Upper lobe of right lung (tissue), 1 donor: ENCODE results near the gene AMMECR1. TPM values are rescaled to one million over a fixed set of nuclear protein-coding genes. Genes with fewer than 3 reads are reported as not detected.

Experiments used
- ATAC-seq: fragments of 200-7000 bp; cut with Tn5 transposase; one replicate; pipeline ENCODE4 v1.9.1; 2020; ENCODE audit warnings: mild to moderate bottlenecking, moderate library complexity
- DNase-seq: peaks from one replicate; pipeline ENCODE4 v3.0.0-alpha.2; 2020
- H3K27ac ChIP-seq: fragments of 200-600 bp; one replicate; pipeline ENCODE4 v1.8.0; 2022
- H3K27me3 ChIP-seq: fragments of 200-600 bp; one replicate; pipeline ENCODE4 v1.8.0; 2022; ENCODE audit warnings: mild to moderate bottlenecking
- H3K36me3 ChIP-seq: fragments of 200-600 bp; one replicate; pipeline ENCODE4 v1.8.0; 2022
- H3K4me1 ChIP-seq: fragments of 200-600 bp; one replicate; pipeline ENCODE4 v1.8.0; 2022
- H3K4me3 ChIP-seq: fragments of 200-600 bp; one replicate; pipeline ENCODE4 v1.8.0; 2022; ENCODE audit warnings: mild to moderate bottlenecking
- H3K9me3 ChIP-seq: fragments of 200-600 bp; one replicate; pipeline ENCODE4 v1.8.0; 2022
- intact Hi-C: fragments of 100-400 bp; cut with DNase I; formaldehyde crosslinking; loops from one replicate; pipeline ENCODE4 v1.11.0; 2022
- total RNA-seq: library from RNA; stranded (reverse); fragmentation: NEBNext Ultra II Directional; extraction: Animal tissue kit (Norgen Biotek cat#: 25700); gene quantifications from one replicate; pipeline ENCODE4 v1.2.1, GENCODE V29; 2021
- TF ChIP-seq, protein P1 (sequence below): fragments of 200-600 bp; IDR thresholded peaks from one replicate; pipeline ENCODE4 v1.8.0; 2022; ENCODE audit warnings: antibody characterized with exemption
- donor health status: DM: no; HTN: yes; CAD: no; lungs with severe emphysema.

Gene AMMECR1
- total RNA-seq, 1 donor from 2014 or later, result 6.1 TPM

- Histone ChIP-seq H3K36me3 (no peaks in the 10 kb centered on the region), H3K4me1 (no peaks in the 10 kb centered on the region), H3K27me3 (no peaks in the 10 kb centered on the region), H3K27ac (no peak overlapping the region), H3K4me3 (no peak overlapping the region), H3K9me3 (no peaks in the 10 kb centered on the region)
- intact Hi-C loops, result no loop called here
- TF ChIP-seq, protein P1, sequence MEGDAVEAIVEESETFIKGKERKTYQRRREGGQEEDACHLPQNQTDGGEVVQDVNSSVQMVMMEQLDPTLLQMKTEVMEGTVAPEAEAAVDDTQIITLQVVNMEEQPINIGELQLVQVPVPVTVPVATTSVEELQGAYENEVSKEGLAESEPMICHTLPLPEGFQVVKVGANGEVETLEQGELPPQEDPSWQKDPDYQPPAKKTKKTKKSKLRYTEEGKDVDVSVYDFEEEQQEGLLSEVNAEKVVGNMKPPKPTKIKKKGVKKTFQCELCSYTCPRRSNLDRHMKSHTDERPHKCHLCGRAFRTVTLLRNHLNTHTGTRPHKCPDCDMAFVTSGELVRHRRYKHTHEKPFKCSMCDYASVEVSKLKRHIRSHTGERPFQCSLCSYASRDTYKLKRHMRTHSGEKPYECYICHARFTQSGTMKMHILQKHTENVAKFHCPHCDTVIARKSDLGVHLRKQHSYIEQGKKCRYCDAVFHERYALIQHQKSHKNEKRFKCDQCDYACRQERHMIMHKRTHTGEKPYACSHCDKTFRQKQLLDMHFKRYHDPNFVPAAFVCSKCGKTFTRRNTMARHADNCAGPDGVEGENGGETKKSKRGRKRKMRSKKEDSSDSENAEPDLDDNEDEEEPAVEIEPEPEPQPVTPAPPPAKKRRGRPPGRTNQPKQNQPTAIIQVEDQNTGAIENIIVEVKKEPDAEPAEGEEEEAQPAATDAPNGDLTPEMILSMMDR, result no peak
- ATAC-seq, result no peak
- DNase-seq, result no peak
These were observed 144.4 kb downstream of the AMMECR1 start for GRCh38 chrX:110173192-110174175.

- Histone ChIP-seq H3K4me1 (no peaks in the 10 kb centered on the region), H3K27ac (no peak overlapping the region), H3K9me3 (no peaks in the 10 kb centered on the region), H3K36me3 (no peaks in the 10 kb centered on the region), H3K27me3 (no peaks in the 10 kb centered on the region), H3K4me3 (no peak overlapping the region)
- ATAC-seq (no peak), DNase-seq (no peak)
- intact Hi-C loops, result no loop called here
- TF ChIP-seq, protein P1, result no peak
These were observed 145.7 kb downstream of the AMMECR1 start for GRCh38 chrX:110172215-110172614.

DNA sequence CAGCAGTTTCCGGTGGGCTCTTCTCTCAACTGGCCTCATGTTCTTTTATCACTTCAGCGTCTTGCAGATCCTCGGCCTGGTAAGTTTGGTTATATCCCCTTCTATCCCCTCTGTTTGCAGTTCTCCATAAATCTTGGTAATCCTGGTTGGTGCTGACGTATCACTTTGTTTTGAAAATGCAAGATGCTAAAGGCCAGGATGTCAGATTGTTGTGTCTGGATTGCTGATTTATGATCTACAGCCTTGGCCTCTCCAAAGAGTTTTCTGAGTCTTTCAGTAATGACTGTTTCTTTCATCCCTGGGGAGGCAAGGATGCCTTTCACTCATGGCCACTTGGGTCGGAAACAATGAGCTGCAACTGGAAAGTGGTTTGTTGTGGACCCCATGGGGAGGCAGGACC, 146.4 kb downstream of the AMMECR1 start:
- Histone ChIP-seq H3K4me1 (no peaks in the 10 kb centered on the region), H3K27ac (no peak overlapping the region), H3K4me3 (no peak overlapping the region), H3K36me3 (no peaks in the 10 kb centered on the region), H3K9me3 (no peaks in the 10 kb centered on the region), H3K27me3 (no peaks in the 10 kb centered on the region)
- DNase-seq, result no peak
- intact Hi-C loops, result no loop called here
- TF ChIP-seq, protein P1, result no peak
- ATAC-seq, result no peak

DNA sequence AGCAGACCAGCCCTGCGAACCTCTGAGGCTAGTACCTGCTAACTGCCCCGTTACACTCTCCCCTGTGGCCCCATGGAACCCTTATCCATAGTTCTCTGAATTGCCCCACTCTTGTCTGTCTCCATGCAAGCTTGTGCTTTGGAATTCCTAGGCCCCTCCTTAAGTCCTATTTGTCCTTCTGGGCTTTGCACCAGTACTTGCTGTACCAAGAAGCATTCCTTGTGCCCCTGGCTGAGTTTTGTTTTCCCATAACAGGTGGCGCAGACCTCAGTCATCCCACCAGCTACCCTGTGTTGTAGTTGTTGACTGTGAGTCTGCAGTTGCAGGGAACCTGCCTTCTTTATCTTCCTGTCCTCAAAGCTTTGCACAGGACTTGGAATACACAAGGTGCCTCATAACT, 147.9 kb downstream of the AMMECR1 start:
- Histone ChIP-seq H3K36me3 (no peaks in the 10 kb centered on the region), H3K27me3 (no peaks in the 10 kb centered on the region), H3K9me3 (no peaks in the 10 kb centered on the region), H3K27ac (no peak overlapping the region), H3K4me1 (no peaks in the 10 kb centered on the region), H3K4me3 (no peak overlapping the region)
- intact Hi-C loops, result no loop called here
- TF ChIP-seq, protein P1, result no peak
- DNase-seq (no peak), ATAC-seq (no peak)

GRCh38 chrX:110168585-110168984, 149.3 kb downstream of the AMMECR1 start:
- Histone ChIP-seq H3K27me3 (no peaks in the 10 kb centered on the region), H3K4me1 (no peaks in the 10 kb centered on the region), H3K36me3 (no peaks in the 10 kb centered on the region), H3K27ac (no peak overlapping the region), H3K4me3 (no peak overlapping the region), H3K9me3 (no peaks in the 10 kb centered on the region)
- intact Hi-C loops, result no loop called here
- TF ChIP-seq, protein P1, result no peak
- ATAC-seq (no peak), DNase-seq (no peak)
